UCSD-AML1 (cell line): Measurements from ENCODE around the gene CUL3.

Experiments used
- DNase-seq: peaks from one replicate; lab custom pipeline; 2025; ENCODE audit not compliant: unreplicated experiment; lab: John Stamatoyannopoulos, UW

CUL3 gene

DNA sequence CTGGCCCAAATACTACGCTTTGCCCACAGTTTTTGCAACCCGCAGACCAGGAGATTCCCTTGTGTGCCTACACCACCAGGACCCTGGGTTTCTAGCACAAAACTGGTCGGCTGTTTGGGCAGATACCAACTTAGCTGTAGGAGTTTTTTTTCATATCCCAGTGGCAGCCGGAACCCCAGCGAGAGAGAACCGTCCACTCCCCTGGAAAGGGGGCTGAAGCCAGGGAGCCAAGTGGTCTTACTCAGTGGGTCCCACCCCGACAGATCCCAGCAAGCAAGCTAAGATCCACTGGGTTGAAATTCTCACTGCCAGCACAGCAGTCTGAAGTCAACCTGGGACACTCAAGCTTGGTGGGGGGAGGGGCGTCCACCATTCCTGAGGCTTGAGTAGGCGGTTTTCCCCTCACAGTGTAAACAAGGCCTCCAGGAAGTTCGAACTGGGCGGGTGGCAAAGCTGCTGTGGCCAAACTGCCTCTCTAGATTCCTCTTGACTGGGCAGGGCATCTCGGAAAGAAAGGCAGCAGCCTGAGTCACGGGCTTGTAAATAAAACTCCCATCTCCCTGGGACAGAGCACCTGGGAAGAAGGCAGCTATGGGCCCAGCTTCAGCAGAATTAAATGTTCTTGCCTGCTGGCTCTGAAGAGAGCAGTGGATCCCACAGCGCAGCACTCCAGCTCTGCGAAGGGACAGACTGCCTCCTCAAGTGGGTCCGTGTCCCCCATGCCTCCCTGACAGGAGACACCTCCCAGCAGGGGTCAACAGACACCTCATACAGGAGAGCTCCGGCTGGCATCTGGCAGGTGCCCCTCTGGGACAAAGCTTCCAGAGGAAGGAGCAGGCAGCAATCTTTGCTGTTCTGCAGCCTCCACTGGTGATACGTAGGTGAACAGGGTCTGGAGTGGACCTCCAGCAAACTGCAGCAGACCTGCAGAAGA is 99.8 kb downstream of the CUL3 start:
- DNase-seq = peak; percentile 19

DNA sequence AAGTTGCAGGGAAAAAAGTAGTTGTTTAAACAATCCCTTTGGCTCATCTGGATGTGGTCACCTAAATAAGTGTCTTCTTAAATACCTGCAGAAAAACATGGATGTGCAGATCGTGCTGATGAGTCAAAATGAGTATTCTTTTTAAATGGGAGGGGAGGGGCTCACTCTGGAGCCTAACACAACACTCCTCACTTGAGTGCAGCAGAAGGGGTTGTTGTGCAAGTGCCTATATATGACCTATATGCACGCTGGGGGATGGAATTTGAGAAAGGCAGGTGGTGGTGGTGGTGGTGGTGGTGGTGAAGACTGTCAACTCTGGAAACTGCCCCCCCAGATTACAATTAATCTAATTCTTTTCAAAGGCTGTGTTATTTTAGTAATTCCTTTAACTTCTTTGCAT is 105.3 kb downstream of the CUL3 start:
- DNase-seq = no peak

DNA sequence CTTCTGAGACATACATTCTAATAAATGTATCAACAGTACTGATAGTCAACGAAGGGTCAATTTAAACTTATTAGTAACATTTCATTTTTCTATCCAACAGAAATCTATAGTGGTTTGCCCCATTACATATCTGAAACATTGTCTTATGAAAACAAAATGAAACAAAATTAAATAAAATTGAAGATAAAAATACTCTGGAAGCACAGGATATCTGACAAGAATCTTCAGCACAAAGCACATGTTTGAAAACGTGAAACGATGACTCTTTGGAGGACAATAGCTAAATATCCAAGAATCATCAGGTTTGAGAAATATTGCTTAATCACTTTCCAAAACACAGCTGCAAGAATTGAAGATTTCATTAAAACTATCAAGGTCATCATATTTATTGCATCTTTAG is 112.3 kb downstream of the CUL3 start:
- DNase-seq = no peak

DNA sequence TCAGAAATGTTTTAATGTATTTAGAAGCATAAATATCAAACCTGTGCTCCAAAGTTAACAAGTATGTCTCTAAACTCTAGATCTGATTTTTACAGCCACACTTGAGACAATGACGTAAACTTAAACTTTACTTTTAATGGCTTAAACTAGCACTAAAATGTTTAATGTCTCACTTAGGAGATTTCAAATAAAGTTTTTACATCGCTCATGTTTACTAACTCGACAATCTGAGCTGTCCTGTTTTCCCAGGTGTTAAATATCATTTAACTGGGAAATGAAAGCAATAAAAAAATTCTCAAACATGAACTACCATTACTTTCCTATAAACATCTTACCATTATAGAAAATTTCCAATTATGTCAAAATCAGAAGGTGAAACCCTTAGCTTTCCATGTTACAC is 113.0 kb downstream of the CUL3 start:
- DNase-seq = no peak

DNA sequence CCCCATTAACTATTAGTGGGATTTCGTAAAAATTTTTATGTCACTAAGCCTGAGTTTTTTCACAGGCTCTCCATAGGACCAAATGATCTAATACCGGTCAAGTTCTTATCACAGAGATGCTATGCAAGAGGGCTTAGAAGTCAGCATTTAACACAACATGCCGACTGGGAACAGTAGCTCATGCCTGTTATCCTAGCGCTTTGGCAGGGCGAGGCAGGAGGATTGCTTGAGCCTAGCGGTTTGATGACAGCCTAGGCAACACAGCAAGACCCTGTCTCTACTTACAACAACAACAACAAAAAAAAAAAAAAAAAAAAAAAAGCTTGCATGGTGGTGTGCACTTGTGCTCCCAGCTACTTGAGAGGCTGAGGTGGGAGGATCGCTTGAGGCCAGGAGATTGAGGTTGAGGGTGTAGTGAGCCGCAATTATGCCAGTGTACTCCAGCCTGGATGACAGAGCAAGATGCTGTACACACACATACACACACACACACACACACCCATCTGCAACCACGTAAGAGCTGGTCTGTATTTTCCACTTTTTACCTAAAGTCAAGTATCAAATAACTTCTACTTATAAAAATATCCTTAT is 115.7 kb downstream of the CUL3 start:
- no peak for DNase-seq

DNA sequence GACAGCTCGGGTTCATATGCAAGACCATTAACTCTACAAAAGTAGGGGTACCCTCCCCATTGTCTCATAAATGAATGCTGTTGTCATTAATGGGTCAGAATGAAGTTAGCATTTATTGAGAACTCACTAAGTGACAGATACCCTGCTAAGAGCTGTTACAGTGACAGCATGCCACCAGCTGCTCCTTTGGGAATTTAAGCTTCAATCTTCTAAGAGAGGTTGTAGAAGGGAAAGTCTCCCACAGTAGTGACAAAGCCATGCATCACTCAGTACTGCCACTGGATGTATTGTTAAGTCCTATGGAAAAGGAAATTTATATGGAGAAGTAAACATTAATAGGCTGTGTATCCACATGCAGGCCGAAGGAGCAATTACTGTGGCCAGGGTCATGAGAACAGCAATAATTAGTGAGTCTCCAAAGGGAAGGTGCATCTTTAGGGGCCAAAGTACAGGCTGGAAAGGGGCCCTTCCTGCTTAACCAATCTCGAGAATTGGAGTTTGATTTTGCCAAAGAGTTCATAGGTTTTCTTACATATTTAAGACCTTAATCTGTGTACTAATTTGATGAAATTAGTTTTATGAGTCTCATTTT is 118.8 kb downstream of the CUL3 start:
- DNase-seq = no peak

DNA sequence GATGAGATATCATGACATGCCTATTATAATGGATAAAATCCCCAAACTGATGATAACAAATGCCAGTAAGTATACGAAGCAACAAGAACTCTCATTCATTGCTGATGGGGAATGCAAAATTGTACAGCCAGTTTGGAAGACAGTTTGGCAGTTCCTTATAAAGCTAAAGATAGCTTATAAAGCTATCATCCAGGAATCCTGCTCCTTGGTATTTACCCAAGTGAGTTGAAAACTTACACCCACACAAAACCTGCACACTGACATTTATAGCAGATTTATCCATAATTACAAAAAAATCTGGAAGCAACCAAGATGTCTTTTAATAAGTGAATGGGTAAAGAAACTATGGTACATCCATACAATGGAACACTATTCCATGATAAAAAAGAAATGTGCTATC is 123.8 kb downstream of the CUL3 start:
- DNase-seq = no peak

DNA sequence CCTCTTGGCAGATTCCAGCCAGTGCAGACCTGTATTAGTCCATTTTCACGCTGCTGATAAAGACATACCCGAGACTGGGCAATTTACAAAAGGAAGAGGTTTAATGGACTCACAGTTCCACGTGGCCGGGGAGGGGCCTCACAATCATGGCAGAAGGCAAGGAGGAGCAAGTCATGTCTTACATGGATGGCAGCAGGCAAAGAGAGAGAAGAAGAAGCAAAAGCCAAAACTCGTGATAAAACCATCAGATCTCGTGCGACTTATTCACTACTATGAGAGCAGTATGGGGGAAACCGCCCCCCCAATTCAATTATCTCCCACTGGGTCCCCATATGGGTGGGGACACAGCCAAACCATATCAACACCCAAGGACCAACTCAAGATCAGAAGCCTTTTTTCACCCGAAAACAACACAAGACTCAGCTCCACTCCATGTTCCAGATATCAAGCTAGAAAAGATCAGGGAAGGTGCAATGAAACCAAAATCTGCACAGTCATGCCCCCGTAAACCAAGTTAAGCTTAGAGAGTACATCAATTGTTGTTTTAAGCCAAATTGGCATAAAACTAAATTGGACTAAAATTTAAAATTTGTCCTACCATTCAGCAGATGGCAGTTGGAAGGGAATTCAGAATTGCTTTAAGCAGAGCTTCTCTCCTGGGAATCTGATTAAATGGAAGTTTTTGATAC is 127.6 kb downstream of the CUL3 start:
- no peak for DNase-seq

DNA sequence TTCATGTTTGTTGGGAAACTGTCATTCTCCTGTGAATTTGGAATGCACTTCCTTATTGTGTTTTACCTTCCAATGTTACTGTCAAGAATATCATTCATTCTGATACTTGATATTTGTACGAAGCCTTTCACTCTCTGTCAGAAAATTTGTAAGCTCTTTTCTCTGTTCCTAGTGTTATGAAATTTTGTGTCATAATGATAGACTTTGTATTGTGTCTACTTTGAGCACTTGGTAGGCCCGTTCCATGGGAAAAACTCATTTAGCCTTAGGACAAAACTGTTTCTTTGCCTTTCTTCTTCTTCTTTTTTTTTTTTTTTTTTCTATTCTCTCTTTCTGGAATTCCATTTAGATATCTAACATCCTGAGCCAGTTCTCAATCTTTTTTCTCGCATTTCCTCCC is 131.3 kb downstream of the CUL3 start:
- DNase-seq = no peak

DNA sequence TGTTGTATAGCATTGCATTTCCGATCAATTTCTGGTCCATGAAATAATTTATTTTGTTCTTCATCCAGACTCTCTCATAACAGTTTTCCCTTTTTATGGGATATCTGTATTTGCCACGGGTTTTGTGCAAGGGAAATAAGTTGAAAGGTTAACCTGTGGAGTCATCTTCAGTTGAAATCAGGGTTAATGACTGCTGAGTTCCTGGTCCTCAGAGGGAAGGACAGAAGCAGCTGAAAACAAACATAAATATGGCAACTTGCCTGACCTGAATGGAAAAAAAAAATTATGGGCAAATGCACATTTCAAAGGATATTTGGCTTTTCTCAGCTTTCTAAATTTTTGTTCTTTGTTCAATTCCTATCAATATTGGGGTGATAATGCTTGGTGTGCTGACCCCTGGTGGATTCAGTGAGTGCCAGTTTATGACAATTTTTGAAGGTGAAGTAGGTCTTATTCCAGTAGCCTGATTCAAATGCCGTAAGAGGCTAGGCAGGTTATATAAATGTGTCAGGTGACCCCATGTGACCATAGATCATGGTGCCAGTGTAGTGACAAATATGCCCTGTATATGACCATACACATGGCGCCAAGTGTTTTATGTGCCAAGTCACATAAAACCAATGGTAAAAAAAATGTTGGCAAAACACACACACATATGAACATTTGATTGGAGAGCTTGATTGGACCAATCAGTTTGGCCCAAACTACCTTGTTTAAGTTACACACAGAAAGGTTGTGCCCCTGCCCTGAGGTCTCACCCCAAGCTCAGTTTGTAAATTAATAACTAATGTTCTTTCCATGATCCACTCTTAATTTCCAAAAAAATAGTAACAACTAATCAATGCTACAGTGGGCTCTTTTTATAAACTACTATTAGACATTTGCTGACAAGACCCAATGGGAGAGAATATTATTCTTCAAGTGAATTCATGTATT is 135.7 kb downstream of the CUL3 start:
- no peak for DNase-seq

DNA sequence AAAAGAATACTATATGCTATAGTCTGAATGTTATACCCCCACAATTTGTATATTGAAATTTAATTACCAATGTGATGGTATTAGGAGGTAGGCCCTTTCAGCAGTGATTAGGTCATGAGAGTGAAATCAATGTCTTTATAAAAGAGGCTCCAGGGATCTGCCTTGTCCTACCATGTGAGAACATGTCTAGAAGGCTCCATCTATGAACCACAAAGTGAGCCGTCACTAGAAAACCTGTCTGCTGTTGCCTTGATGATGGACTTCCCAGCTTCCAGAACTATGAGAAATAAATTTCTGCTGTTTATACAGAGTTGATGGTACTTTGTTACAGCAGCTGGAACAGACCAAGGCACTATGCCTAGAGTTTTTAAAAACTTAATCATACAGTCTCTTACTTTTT is 136.9 kb downstream of the CUL3 start:
- DNase-seq = no peak

DNA sequence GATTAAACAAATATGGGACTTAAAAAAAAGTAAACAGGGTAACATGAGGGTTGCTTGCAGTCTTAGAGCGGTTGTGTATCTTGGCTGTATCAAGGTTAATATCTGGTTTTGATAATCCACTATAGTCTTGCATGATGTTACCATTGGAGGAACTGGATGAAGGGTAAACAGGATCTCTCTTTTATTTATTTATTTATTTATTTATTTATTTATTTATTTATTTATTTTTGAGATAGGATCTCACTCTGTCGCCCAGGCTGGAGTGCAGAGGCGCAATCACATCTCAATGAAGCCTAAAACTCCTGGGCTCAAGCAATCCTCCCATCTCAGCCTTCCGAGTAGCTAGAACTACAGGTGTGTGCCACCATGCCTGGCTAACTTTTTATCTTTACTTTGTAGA is 140.4 kb downstream of the CUL3 start:
- DNase-seq = no peak

DNA sequence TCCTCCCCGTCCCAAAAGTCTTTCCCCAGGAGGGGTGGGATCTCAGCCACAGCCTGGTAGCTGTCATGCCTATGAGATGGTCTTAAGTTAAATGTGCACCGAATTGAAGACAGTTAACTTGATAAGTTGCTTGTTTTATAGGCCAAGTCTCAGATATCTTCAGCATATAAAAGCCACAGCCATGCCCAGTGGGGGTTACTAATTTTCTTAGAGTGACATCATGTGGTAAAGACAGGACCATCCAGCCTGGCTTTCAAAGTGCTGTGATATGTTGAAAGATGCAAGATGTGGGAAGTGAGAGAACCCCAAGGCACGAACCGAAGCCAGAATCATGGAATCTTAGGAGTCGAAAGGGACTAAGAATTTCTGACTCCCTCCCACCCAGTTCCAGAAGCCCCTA is 141.1 kb downstream of the CUL3 start:
- DNase-seq = no peak

DNA sequence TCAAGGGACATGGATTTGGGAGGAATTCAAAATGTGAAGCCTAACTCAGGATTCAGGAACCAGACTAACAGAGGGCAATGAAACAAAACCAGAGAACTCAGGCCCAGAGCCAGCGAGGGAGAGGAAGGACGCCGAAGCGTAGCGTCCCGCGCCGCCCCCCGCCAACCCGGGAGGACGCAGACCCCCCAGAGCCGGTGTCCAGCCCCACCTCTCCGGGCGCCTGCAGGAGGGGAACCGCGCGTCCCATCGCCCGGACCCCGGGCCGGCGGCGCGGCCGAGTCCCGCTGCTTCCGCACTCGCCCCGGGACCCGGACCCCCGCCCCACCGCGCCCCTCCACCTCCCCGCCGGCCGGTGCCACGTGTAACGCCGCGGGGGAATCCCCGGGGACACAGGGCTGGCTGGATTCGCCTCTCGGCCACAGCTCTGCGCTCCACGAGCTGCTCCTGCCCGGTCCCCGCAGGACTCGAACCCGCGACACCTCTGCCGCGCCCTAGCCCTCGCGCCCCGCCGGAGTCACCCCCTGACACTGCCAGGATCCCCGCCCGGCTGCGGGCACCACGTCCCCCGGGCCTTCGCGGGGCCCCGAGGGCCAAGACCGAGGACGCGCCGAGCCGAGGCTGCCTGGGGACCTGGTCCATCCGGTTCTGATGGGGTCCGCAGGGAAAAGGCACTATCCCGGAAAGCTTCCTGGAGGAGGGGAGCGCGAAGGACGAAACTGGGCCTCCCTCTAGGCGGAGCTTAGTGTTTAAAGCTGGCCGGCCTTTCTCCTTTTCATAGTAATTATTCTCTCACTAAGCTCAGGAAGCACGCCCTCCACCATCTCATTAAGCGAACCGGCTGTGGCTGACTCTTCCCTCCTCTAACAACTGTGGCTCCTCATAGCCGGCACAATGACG is 142.8 kb downstream of the CUL3 start:
- DNase-seq = no peak

DNA sequence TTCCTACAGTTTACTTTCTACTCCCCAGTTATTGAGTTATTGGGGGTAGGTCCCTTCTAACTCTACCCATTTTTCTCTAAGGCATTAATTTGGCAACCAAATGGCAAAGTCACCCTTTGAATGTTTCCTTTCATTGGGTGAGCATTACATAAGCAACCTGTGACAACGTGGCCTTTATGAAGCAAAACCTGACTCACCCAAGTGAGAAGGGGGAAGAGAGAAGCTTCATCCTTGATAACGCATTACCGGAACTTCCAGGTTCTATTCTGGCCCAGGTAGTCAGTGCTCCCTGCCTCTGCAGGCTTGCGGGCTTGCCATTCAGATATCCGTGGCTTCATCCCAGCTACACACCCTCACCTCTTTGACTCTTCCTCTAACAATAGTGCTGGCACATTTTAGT is 144.2 kb downstream of the CUL3 start:
- DNase-seq = no peak

DNA sequence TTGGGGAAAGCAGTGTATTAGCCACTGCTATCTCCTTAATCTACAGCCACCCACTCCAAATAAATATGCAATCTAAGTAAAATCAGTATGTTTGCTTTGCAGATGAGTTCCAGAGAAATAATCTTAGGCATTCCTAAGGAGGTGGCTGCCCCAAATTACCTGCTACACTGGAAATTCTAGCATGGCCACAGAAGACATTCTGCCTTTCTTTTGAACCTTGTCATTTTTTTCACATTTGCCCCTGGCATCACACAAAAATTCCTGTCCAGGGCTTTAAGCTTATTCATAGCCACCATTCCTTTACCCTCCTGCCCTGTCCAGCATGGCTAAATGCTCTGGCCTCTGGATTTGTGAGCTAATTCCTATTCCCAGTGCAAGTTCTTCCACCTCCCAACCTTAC is 146.4 kb downstream of the CUL3 start:
- no peak for DNase-seq

DNA sequence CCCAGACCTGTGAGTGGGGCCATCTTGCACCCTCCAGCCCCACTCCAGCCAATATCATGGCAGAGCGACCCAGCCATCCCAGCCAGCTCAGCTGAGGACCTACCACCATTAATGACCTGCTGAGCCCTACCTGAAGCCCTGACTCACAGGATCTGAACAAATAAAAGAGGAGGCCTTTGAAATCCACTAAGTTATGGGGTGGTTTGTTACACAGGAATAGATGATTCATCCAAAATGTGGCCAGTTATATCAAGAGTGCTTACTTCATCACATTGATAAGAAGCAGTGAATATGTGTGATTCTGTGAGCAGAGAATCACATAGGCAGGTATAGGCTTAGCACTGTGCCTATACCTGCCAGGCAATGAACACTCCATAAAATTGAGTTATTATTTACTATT is 148.5 kb downstream of the CUL3 start:
- no peak for DNase-seq

DNA sequence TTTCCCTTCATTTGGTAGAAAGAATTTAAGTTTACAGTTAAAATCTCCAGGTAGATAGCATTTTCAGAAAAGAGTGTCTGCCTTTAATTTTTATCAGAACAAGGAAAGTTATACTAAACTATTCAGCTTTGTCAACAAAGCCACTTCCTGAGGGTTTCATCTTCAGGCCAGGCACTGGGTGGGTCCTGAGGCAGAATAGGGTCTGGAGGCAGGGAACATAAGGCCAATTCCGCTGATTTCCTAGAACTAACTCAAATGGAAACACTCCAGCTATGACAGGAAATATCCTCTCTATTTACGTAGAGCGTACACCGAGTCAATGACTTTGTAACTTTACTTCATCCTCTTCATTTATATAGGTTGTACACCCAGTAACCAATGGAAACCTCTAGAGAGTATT is 150.5 kb downstream of the CUL3 start:
- DNase-seq = no peak

DNA sequence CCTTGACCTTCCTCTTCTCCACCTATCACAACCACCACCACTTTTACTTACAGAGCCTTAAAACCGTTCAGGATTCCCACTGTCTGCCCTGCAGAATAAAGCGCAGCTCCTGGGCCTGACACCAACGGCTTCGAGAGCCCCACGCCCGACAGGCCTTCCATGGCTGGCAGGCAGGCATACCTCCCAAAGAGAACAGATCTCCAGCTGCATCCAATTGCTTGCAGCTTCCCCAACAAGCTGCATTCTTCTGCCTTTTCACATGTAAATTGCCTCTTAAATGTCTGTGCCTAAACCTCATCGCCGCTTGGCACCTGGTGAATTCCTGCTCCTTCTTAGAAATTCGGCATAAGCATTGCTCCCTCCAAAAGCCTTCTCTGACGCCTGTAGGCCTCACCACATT is 151.7 kb downstream of the CUL3 start:
- no peak for DNase-seq
